ENCODE measurements around the gene PTGER2. TPM values are rescaled to one million over a fixed set of nuclear protein-coding genes. Genes with fewer than 3 reads are reported as not detected.

The PTGER2 gene
- total and polyA plus RNA-seq, 2 of the 13 experiments (the other 11 are each of a cell fraction or from before 2014, with no cell fraction given): not detected

GRCh38 chr14:52266782-52267181 is 47.3 kb upstream of the PTGER2 start (continued):
- TF ChIP-seq MLLT10 (CRISPR knock-in tag; IDR thresholded peaks at IDR 0.05) (no peak), GPN1 (CRISPR knock-in tag; IDR thresholded peaks at IDR 0.05; ENCODE audit: borderline replicate concordance) (no peak)
- TF ChIP-seq, protein P1, sequence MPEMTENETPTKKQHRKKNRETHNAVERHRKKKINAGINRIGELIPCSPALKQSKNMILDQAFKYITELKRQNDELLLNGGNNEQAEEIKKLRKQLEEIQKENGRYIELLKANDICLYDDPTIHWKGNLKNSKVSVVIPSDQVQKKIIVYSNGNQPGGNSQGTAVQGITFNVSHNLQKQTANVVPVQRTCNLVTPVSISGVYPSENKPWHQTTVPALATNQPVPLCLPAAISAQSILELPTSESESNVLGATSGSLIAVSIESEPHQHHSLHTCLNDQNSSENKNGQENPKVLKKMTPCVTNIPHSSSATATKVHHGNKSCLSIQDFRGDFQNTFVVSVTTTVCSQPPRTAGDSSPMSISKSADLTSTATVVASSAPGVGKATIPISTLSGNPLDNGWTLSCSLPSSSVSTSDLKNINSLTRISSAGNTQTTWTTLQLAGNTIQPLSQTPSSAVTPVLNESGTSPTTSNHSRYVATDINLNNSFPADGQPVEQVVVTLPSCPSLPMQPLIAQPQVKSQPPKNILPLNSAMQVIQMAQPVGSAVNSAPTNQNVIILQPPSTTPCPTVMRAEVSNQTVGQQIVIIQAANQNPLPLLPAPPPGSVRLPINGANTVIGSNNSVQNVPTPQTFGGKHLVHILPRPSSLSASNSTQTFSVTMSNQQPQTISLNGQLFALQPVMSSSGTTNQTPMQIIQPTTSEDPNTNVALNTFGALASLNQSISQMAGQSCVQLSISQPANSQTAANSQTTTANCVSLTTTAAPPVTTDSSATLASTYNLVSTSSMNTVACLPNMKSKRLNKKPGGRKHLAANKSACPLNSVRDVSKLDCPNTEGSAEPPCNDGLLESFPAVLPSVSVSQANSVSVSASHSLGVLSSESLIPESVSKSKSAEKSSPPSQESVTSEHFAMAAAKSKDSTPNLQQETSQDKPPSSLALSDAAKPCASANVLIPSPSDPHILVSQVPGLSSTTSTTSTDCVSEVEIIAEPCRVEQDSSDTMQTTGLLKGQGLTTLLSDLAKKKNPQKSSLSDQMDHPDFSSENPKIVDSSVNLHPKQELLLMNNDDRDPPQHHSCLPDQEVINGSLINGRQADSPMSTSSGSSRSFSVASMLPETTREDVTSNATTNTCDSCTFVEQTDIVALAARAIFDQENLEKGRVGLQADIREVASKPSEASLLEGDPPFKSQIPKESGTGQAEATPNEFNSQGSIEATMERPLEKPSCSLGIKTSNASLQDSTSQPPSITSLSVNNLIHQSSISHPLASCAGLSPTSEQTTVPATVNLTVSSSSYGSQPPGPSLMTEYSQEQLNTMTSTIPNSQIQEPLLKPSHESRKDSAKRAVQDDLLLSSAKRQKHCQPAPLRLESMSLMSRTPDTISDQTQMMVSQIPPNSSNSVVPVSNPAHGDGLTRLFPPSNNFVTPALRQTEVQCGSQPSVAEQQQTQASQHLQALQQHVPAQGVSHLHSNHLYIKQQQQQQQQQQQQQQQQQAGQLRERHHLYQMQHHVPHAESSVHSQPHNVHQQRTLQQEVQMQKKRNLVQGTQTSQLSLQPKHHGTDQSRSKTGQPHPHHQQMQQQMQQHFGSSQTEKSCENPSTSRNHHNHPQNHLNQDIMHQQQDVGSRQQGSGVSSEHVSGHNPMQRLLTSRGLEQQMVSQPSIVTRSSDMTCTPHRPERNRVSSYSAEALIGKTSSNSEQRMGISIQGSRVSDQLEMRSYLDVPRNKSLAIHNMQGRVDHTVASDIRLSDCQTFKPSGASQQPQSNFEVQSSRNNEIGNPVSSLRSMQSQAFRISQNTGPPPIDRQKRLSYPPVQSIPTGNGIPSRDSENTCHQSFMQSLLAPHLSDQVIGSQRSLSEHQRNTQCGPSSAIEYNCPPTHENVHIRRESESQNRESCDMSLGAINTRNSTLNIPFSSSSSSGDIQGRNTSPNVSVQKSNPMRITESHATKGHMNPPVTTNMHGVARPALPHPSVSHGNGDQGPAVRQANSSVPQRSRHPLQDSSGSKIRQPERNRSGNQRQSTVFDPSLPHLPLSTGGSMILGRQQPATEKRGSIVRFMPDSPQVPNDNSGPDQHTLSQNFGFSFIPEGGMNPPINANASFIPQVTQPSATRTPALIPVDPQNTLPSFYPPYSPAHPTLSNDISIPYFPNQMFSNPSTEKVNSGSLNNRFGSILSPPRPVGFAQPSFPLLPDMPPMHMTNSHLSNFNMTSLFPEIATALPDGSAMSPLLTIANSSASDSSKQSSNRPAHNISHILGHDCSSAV (CRISPR knock-in tag; IDR thresholded peaks at IDR 0.05; ENCODE audit: borderline replicate concordance): no peak

- BruUV-seq (replicated peaks): no TSS peak
- Histone ChIP-seq H4K20me1 (ENCODE audit: insufficient read depth, low read length) (no peaks in the 10 kb centered on the region), H3K4me1 (ENCODE audit: insufficient read depth, low read length) (no peaks in the 10 kb centered on the region), H3K79me2 (ENCODE audit: insufficient read depth, low read length) (no peaks in the 10 kb centered on the region), H2AFZ (ENCODE audit: low read length) (no peak within 1 kb of the TSS), H3K9me3 (ENCODE audit: low read length) (no peaks in the 10 kb centered on the region), H3K4me2 (ENCODE audit: low read depth, low read length) (no peak within 1 kb of the TSS), H3K36me3 (replicated peaks in 1 of 2; ENCODE audit: control insufficient read depth in 1 of 2, insufficient read depth in 2 of 2, low read length in 2 of 2) (no peaks in the 10 kb centered on the region), H3K4me3 (replicated peaks in 1 of 3; ENCODE audit: insufficient read depth in 1 of 3, low read depth in 2 of 3, low read length in 3 of 3) (no peak within 1 kb of the TSS), H3K9ac (ENCODE audit: insufficient read depth, low read depth, low read length) (no peak within 1 kb of the TSS), H3K27me3 (ENCODE audit: control insufficient read depth in 1 of 2, insufficient read depth in 2 of 2, low read length in 2 of 2) (peaks cover 0 to 18% of the 10 kb centered on the region in 2 experiments; a peak in 1 of 5 replicates), H3K27ac (ENCODE audit: extremely low read length, insufficient read depth, low read length) (no peak within 1 kb of the TSS)
- CTCF ChIA-PET (ENCODE audit: low intra/inter-chr PET ratio, low total read pairs): no interaction called here
- TF ChIP-seq ZNF589 (CRISPR knock-in tag; conservative IDR thresholded peaks at IDR 0.05): no peak
- TF ChIP-seq CBX2 (IDR thresholded peaks at IDR 0.05; ENCODE audit: low read depth, low read length): no peak
- no peak for TF ChIP-seq CBX2 (CRISPR knock-in tag; IDR thresholded peaks at IDR 0.05; ENCODE audit: low read depth)
- TF ChIP-seq, protein P2, sequence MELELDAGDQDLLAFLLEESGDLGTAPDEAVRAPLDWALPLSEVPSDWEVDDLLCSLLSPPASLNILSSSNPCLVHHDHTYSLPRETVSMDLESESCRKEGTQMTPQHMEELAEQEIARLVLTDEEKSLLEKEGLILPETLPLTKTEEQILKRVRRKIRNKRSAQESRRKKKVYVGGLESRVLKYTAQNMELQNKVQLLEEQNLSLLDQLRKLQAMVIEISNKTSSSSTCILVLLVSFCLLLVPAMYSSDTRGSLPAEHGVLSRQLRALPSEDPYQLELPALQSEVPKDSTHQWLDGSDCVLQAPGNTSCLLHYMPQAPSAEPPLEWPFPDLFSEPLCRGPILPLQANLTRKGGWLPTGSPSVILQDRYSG (CRISPR knock-in tag; IDR thresholded peaks at IDR 0.05): no peak
- no peak for TF ChIP-seq BORCS8-MEF2B (CRISPR knock-in tag; IDR thresholded peaks at IDR 0.05)
- no peak for TF ChIP-seq MTF2 (CRISPR knock-in tag; IDR thresholded peaks at IDR 0.05; ENCODE audit: borderline replicate concordance)
- no peak for TF ChIP-seq REL (CRISPR knock-in tag; conservative IDR thresholded peaks at IDR 0.05)
- TF ChIP-seq ZMAT5 (CRISPR knock-in tag; IDR thresholded peaks at IDR 0.05; ENCODE audit: borderline replicate concordance, low read depth): no peak
- POLR2A ChIA-PET: no interaction called here
- in situ Hi-C loops (cut with HindIII; ENCODE audit: extremely low pct_ligation_motif_present, low pct_unique_long_range_greater_than_20kb): no loop called here
- FAIRE-seq: no peak
- no peak for DNase-seq (ENCODE audit: low spot score)
- 41% methylated on average over 31 of the region's 63 CpGs for WGBS (ENCODE audit: low lambda C conversion rate)
- ATAC-seq: no peak; the same call in 1 of the 3 replicates
- intact Hi-C loops (cut with micrococcal nuclease; ENCODE audit: unreplicated experiment): no loop called here
Observed at GRCh38 chr14:52267501-52268278, 46.4 kb upstream of the PTGER2 start, which contains the start of gene PTGDR. TSS of gene PTGDR (plus strand) at chr14:52267698. CDS start at chr14:52267815, 117 bp downstream.
